8988T (cell line): ENCODE data around the gene TWIST2.

Experiments used
- DNase-seq: peaks from one replicate; pipeline ENCODE4 v3.0.0; 2011

Gene TWIST2

DNA sequence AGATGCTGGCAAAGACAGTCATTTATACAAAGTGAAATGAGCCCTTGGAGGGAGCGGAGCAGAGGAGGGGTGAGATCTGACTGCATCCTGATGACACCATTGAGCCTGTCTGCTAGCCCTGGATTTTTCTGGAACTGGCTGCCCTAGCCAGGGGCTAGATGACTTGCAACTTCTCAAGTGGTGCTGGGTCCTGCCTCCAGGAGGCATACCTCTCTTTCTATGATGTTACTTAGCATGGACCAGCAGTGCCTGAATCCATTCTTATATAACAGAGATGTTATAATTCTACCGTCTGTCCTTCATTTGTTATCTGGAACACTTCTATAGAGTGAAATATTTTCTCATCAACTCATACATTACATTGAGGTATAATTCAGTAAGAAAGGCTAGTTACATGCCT is 8.5 kb upstream of the TWIST2 start:
- no peak for DNase-seq

DNA sequence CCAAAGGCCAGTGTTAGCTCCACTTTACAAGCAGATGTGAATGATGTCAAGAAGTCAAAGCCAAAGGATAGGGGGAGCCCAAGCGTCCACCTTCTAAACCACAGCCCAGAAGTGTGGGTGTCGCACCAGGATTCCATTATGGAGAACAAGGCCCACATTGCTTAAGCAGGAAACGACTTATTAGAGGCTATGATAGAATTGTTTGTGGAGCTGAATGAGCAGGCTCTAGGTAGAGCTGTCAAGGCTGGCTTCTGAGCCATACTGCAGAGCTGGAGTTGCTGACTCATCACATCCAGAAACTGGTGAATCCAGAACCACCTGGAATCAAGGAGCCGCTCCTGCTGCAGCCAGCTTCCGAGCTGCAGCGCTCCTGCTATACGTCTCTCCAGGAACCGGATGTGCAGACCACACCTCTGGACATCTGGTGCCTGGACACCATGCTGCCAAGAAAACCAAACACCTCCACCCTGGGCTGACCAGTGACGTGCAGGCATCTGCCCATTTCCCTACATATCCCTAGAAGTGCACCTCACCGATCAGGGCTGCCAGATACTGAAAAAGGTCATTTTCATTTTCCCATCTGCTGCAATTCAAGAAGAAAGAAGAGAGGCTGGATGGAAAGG is 6.2 kb upstream of the TWIST2 start:
- no peak for DNase-seq

DNA sequence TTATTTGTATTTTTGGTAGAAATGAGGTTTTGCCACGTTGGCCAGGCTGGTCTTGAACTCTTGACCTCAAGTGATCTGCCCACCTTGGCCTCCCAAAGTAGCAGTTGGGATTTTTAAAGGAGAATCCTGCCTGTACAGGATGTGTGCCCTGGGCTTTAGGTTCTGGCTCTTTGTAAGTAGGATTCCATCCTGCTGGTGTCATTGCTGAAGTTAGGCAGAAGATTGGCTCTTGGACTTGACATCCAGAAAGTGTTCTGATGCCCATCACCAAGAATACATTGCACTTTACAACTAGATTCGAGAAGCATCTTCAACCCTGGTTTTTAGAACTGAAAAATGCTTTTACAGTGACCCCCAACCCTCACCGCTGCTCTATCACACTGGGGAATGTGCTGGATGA is 4.4 kb upstream of the TWIST2 start:
- no peak for DNase-seq

DNA sequence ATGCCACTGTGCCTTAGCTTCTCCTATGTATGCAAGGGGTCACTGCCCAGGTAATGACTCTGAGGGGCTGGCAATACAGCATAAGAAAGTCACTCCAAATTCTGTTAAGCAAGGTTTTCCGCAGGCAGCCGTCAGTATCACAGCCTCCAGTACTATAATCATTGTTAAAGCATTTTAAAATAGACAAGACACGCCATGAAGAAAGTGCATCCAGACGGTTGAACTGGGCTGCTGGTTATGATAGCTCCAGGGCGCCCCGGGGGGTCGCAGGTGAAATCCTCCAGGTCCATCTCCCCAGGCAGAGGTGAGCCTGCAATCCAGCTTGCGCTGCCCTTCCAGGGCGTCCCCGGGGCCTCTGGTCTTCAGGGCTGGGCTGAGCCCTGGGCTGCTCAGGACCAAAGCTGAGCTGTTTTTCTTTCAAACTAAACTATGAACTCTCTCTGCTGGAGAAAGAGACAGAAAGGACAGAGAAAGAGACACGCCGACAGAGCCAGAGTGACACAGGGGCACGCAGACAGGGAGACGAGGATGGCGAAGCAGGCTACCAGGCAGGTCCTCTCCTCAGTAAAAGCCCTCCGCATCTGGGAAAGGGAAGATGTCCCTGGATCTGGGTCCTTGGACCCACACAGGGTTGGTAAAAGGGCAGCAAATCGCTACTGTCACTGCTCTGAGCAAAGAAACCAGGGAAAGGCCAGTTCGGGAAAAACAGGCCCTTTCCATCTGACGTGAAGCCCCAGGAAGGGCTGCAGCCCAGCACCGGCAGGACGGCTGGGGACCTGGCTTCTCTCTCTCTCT is 2.1 kb upstream of the TWIST2 start:
- no peak for DNase-seq

DNA sequence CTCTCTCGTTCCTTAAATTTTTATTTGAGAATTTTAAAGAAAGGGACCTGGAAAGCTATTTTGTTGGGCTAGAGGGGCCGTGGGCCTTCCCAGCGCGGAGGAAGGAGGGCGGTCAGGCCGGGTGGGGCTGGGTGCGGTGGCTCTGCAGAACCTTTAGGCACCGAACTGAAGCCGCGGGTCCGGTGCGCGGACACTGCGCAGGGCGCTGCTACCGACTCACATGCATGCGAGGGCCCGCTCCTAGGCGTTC is 1.6 kb upstream of the TWIST2 start:
- DNase-seq, result no peak

DNA sequence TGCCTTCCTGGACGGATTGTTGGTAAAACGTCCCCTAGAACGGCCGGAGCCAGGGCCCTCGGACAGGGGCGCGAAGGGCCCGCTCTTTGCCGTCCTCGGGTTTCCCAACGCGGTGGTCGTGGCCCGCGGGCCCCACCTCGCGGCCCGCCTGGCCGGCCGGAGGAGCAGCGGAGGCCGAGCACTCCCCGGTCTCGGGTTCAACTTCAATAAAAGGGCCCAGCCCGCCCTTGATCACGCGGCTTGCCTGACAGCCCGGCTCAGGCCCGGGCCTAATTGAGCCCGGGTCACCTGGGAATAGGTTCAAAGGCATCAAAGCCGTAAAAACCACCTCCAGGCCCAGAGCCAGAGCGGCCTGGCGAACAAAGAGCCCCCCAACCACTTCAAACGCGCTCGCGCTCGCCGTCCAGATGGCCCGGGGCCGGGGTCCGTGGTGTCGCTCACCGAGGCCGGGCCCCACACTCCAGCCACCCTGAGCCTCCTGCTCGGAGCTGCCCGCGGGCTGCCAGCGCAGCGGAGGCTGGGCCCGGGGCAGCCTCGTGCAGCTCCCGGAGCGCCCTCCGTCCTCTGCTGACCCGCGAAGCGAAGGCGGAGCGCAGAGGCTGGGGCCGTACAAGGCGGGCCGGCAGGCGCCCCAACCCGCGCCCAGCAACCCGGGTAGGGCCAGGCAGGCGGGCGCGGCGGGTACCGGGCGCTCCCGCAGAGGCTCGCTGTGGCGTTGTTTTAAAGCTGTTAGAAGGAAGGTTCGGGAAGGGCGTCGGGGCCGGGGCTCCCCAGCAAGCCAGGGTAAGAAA is 1.1 kb upstream of the TWIST2 start:
- DNase-seq, result no peak

DNA sequence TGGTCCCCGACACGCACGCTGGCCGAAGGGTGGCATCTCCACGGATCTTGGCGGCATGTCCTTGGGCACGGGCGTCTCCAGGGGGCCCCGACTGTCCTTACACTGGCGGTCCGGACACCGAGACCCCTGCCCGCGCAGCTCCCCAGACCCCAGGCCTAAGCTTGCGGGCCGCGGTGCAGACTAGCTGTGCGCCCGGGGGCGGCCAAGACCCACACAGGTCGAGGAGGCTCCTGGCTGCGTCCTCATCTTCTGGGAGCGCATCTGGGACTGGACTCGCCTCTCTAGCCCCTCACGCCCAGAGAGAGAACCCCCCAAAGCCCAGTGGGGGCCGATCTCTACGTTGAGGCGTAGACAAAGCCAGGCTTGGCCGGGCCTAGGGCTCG is 475 bp upstream of the TWIST2 start:
- no peak for DNase-seq

DNA sequence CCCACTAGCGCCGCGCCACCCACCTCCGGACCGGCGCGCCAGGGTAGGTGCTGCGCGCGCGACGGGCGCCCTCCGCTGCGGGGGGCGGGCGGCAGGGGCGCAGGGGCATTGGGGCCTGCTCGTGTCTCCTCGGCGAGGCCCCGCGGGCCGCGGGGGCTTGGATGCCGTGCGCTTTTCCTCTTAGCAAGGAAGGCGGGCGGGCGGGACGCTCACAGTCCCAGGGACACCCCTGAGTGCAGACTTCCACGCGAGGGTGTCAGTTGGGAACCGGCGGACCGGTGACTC is 748 bp downstream of the TWIST2 start:
- DNase-seq, result no peak

DNA sequence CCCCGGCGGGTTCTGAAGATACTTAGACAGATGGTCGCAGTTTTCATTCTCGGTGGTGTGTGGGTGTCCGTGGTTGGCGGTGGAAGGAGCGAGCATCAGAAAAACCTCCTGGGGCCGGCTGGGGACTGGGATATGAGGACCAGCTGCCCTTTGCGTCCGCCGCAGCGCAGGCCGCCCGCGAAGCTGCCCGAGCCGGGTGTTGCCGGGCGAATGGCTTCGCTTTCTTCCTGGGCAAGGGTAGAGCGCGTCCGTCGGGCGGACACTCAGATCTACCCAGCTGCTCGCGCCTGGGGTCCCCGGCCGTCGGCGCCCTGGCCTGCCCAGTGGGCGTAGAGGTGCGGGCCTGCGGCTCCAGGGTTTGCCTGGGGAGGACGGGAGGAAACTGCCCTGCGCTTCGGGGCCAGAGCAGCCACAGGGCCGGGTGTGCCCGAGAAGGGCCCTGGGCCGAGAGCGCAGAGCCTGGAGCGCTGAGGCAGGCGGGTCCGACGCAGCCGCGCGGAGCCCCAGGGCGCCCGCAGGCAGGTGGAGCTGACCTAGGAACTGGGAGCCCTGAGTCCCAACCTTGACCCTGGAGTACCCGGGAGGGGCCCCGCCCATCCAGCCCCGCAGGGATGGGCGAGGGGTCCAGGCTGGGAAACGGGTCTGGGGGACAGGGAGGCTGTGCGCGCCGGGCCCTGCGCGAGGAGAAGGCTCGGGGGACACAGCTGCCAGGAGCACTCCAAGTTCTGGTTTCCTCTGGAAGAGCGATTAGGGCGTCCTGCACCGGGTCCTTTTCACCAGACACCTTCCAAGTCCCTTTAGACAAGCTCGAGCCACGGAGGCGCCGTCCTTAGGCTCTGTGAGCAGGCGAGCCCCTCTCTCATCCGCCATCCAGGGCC is 1.3 kb downstream of the TWIST2 start:
- DNase-seq, result no peak

DNA sequence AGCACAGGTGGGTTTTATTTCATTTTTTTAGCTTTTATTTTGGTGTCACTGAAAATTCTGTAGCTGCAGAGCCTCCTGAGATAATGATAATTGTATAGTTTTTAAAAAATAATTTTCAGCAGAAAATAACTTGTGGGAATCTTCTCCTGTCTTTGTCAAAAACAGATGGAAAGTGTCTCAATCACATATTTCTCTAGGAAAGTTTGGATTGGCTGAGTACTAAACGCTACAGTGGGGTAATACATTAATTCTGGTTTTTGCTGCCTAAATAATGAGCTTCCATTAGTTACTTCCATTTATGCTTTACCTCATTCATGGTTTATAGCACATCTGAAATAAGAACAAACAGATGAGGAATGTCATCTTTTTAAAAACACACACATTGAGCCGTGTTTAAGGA is 2.2 kb downstream of the TWIST2 start:
- no peak for DNase-seq

DNA sequence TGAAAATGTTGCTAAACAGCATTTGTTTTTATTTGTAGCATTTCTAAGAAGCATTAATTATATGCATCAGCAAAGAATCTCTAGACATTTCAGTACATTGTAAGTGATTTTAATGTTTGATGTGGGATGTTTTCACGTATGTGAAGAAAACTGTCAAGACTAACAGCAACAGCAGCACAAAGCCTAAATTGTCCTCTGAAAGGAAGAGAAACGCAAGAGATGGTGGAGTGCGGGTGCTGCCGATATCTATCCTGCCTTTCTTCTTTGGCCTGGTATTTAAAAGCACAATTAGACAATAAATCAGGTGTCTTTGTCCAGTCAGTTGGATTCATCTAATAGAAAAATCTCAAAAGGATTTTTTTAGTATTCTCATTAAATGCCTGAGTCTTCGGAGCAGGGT is 3.1 kb downstream of the TWIST2 start:
- no peak for DNase-seq

DNA sequence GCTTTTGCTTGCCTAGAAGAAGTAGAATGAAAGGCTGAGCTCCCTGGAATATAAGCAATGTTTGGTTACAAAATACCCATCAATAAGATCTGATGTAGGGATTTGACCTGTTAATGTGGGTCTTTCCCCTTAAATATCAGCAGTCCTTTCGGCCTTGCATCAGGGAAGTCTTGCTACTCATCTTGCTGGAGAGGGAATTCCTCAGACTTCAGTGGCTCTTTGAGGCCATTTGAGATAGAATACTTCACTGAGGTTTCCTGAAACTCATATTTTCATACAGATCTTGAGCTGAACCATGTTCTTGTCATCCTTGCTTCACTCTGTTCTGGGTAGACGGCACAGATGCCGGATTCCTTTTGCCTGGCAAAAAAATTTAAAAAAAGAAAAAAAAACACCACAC is 3.9 kb downstream of the TWIST2 start:
- DNase-seq, result no peak

DNA sequence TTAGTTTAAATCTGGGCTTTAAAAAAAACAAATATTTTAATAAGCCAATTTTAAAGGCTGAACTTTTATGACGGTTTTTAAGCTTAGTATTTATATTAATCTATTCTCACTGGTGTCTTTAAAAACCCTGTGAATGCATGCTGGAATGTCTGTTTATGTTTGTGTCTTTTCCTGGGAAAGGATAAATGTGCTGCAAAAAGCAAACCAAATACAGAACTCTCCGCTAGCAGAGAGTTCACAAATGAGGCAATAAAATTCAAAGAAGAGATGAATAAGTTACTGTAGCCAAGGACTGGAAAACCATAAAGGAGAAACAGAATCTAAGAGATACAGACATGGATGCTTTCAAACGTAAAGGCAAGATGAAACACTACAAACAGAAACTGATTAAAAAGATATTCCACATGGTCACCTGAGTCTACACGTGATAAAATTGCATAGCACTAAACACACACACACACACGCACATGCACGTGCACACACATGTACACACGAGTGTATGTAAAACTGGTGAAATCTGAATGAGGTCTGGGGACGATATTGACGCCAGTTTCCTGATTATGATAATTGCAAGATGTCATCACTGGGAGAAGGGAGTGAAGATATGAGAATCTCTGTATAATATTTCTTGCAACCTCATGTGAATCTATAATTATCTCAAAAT is 4.5 kb downstream of the TWIST2 start:
- no peak for DNase-seq

DNA sequence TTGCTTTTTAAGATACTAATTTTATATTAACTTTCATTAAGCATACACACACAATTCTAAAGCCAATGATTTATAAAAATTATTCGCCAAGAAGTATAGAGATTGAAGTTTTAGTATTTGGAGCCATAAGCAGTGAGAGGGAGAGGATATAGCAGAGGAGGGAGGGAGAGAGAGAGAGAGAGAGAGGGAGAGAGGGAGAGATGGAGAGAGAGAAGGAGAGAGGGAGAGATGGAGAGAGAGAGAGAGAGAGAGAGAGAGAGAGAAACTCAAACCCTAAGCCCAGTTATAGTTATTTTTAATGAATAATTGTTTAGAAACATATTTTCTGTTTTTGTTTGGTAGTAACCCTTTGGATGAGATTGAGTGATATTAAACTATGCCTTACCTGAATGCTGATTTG is 5.3 kb downstream of the TWIST2 start:
- no peak for DNase-seq

DNA sequence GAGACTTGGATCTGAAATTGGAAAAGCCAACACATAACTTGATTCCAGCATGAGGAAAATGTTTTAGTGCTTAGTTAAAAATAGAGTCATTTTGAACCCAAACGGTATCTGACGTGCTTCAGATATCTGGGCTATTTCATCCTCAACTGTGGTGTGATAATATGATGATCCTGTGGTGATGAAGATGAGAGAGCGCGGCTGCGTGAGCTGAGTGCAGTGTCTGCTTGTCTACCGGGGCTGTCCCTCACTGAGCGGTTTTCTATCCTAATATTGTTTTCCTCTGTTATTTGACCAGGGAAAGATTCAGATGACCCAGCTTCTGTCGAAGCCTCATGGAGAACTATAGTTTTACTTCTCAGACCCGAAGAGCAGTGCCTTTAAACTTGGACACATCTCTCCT is 5.8 kb downstream of the TWIST2 start:
- DNase-seq, result no peak

DNA sequence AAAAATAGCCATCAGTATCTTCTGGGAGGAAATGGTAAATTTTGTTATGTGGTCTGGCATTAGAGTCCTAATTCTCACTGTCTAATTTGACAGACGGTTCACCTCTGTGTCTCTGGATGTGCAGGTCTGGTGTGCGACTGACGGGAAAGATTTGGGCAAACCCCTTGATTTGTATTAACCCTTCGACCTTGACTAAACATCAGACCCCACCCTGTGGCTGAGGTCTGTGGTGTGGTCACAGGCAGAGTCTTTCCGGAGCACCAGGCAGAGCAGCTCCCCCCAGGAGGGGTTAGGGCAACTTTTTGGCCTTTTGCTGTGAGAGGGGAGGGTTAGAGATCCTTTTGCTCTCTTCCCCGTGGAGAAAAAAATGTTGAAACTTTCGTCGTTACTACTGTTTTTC is 6.4 kb downstream of the TWIST2 start:
- no peak for DNase-seq

DNA sequence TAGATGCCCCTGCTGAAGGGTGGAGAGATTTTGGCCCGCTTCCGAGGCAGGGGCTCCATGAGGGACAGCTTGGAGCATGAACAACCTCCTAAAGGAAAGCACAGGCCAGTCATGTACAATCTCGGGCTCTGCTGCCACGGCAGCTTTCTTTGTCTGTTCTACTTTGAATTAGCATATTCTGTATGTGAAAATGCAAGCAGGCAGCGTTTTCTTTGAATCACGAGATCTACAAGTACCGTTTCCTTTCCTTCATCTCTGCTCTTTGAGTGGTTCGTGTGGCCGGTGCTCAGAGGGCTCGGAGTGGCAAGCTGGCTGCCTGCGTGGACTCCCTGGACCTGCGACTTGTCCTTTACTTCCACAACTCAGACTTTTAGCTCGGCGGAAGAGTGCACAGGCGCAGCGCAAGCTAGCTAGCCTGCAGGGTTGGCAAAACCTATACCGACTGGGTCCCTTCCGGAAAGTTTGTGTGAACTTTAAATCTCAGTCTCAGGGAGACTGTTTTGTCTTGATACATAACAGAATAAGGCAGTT is 6.9 kb downstream of the TWIST2 start:
- DNase-seq, result no peak

DNA sequence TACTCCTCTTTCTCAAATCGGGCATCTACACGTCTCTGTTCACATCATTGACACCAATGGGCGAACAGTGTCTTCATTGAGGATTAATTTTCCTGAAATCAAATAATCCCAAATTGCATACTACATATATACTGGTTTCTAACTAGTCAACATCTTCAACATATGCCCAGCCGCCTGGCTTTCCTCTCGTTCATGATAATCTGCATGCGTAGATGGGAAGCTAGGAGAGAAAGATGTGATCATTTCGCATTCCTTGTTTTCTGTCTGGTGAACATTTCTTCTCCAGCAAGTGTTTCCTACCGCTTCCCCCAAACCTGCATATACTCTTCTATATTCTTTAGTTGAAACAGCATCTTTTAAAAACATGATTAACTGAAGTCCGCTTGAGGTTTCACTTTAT is 7.4 kb downstream of the TWIST2 start:
- no peak for DNase-seq

DNA sequence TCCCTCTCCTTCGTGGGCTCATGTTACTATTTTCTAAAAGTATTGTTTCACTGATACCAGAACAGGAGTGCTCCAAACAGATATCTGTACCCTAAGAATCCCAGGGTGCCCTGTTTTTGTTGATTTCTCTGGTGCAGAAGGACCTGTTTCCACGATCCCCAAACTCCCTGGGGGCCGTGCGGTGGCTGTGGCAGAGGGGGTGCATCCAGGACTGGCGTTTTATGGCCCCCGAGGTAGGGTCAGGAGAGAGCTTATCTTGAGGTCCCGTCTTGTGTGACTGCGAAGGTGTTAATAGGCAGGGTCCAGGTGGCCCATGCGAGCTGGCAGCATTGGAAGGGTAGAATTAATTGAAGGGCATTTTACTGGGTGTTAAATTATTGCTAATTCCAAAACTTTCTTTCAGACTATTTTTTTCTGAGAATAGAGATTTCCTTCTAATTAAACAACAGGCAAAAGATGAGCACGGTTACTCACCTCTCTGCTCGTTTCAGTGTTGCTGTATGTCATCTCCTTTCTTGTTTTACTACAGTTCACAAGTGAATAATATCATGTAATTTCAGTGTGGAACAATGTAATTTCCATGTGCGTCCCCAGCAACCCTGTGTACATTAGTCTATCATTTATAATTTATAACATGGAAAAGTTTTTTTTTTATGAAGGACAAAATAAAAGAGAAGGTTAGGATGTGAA is 8.2 kb downstream of the TWIST2 start:
- no peak for DNase-seq

DNA sequence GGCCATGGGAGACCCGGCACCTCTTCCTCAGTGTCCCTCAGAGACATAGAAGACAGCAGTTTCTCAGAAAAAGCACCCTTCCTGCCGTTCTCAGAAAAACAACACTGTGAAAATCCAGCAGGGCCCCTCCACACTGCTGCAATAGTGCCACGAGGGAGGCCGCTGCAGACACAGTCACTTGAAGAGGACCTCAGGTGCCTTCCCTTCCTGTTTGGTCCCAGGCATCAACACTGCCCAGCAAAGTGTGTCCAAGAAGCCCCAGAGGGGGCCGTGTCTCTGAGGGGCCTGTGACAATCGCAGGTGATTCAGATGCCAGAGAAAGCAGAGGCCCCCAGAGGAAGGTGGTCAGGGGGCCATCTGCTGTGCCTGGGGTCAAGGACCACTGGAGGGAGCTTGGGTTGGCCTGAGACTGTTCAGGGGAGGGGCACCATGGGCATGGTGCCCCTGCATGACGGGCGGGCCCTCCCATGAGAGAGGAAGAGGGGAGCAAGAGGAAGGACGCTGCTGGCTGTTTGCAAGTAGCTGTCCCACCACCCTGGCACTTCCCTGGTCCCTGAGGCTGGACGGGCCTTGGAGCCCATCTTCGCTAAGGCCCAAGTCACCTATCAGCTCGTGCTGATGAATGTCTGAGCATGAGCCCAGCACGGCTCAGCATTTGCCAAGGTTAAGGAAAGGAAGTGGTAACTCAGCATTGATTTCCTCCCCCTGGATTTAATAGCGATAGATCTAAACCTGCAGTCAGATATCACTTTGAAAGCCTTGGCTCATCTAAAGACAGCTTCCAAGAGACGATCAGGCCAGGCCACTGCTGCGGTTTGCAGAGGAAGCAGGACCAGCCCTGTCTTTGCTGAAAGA is 9.1 kb downstream of the TWIST2 start:
- no peak for DNase-seq

DNA sequence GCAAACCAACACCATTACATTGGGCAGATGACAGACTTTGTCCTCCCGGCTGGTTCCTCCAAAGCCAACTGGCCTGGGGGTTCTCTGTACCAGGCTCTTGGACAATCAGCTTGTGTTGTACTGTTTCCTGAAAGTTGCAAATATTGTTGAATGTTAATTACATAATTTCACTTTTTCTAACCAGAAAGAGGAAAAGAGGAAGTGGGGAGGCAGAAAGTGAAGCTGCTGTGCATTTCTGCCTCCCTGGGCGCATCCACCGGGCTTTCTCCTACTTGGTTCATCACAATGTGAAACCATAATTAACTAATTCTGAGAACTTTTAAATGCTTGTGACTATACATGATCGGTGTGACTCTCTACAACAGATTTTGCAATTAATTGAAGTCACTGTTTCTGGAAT is 10.1 kb downstream of the TWIST2 start:
- DNase-seq, result no peak
